Panc1 (cell line): Measurements from ENCODE around the gene AHDC1.

Source experiments
- POLR2AphosphoS5 ChIP-seq: IDR thresholded peaks from 2 replicates; pipeline ENCODE4 v1.6.1; 2012; ENCODE audit warnings: mild to moderate bottlenecking, low read depth, low read length, moderate library complexity
- SIN3A ChIP-seq: IDR thresholded peaks from 2 replicates; pipeline ENCODE4 v1.6.1; 2012; ENCODE audit warnings: low read depth, mild to moderate bottlenecking, low read length, moderate library complexity, borderline replicate concordance; ENCODE audit not compliant: insufficient read depth
- TCF7L2 ChIP-seq: IDR thresholded peaks from 2 replicates; pipeline ENCODE4 v1.6.1; 2011; ENCODE audit warnings: mild to moderate bottlenecking, low read depth, low read length, inconsistent platforms
- TF ChIP-seq, protein P1 (sequence below): fragments of 450-650 bp; IDR thresholded peaks from 2 replicates; pipeline ENCODE4 v1.5.1; 2017; ENCODE audit warnings: mild to moderate bottlenecking
- TF ChIP-seq, protein P2 (sequence below), 2 experiments: IDR thresholded peaks; 2 replicates each; pipeline ENCODE4 v1.6.1; 2011 to 2012; ENCODE audit warnings: low read depth in 2 of 2, control low read depth in 1 of 2, low read length in 1 of 2, mild to moderate bottlenecking in 1 of 2, moderate library complexity in 1 of 2; ENCODE audit not compliant: insufficient read depth in 1 of 2

DNA sequence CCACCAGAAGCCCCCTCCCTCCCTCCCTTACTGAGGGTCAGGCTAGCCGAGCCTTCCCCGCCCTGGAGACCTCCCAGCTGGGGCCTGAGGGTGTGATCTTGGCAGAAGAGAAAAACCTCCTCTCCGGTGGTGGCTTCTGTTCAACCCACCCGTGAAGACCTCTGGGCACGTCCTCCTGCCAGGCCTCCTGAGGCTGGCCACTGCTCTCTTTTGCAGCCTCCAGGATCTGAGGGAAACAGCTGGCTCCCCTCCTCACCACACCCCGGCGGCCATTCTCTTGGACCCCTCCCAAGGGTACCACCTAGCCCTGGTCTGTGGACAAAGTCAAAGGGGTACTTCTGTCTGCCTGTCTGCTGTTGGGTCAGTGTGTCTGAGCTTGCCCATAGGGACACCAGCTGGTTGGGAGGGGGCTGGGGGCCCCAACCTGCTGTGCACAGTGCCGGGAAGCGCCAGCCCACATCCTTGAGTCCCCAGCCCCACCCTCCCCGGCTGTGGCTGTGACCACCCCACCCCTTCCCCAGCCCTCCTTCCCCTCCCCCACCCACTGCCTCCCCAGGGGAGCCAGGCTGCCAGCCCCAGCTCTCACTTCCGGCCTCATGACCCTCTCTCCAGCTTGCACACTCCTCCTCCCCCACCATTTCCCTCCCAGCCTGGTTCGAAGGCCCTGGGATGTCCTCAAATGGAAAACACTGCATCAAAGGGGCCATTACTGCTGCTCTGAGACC, 48.1 kb downstream of the AHDC1 start:
- TF ChIP-seq POLR2AphosphoS5 (no peak), TCF7L2 (no peak), SIN3A (no peak)
- TF ChIP-seq, protein P1, sequence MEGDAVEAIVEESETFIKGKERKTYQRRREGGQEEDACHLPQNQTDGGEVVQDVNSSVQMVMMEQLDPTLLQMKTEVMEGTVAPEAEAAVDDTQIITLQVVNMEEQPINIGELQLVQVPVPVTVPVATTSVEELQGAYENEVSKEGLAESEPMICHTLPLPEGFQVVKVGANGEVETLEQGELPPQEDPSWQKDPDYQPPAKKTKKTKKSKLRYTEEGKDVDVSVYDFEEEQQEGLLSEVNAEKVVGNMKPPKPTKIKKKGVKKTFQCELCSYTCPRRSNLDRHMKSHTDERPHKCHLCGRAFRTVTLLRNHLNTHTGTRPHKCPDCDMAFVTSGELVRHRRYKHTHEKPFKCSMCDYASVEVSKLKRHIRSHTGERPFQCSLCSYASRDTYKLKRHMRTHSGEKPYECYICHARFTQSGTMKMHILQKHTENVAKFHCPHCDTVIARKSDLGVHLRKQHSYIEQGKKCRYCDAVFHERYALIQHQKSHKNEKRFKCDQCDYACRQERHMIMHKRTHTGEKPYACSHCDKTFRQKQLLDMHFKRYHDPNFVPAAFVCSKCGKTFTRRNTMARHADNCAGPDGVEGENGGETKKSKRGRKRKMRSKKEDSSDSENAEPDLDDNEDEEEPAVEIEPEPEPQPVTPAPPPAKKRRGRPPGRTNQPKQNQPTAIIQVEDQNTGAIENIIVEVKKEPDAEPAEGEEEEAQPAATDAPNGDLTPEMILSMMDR: no peak
- TF ChIP-seq, protein P2, sequence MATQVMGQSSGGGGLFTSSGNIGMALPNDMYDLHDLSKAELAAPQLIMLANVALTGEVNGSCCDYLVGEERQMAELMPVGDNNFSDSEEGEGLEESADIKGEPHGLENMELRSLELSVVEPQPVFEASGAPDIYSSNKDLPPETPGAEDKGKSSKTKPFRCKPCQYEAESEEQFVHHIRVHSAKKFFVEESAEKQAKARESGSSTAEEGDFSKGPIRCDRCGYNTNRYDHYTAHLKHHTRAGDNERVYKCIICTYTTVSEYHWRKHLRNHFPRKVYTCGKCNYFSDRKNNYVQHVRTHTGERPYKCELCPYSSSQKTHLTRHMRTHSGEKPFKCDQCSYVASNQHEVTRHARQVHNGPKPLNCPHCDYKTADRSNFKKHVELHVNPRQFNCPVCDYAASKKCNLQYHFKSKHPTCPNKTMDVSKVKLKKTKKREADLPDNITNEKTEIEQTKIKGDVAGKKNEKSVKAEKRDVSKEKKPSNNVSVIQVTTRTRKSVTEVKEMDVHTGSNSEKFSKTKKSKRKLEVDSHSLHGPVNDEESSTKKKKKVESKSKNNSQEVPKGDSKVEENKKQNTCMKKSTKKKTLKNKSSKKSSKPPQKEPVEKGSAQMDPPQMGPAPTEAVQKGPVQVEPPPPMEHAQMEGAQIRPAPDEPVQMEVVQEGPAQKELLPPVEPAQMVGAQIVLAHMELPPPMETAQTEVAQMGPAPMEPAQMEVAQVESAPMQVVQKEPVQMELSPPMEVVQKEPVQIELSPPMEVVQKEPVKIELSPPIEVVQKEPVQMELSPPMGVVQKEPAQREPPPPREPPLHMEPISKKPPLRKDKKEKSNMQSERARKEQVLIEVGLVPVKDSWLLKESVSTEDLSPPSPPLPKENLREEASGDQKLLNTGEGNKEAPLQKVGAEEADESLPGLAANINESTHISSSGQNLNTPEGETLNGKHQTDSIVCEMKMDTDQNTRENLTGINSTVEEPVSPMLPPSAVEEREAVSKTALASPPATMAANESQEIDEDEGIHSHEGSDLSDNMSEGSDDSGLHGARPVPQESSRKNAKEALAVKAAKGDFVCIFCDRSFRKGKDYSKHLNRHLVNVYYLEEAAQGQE (IDR thresholded peaks at IDR 0.05; ENCODE audit: insufficient read depth in 1 of 2, low read depth in 2 of 2, low read length in 1 of 2): no peak
